Measurements from ENCODE around the gene WDFY4.
"Not testable (repeated sequence)": the region's sequence is repeated elsewhere in the genome, so short reads cannot be mapped to it uniquely, and the experiment has no call there.

Gene WDFY4, protein sequence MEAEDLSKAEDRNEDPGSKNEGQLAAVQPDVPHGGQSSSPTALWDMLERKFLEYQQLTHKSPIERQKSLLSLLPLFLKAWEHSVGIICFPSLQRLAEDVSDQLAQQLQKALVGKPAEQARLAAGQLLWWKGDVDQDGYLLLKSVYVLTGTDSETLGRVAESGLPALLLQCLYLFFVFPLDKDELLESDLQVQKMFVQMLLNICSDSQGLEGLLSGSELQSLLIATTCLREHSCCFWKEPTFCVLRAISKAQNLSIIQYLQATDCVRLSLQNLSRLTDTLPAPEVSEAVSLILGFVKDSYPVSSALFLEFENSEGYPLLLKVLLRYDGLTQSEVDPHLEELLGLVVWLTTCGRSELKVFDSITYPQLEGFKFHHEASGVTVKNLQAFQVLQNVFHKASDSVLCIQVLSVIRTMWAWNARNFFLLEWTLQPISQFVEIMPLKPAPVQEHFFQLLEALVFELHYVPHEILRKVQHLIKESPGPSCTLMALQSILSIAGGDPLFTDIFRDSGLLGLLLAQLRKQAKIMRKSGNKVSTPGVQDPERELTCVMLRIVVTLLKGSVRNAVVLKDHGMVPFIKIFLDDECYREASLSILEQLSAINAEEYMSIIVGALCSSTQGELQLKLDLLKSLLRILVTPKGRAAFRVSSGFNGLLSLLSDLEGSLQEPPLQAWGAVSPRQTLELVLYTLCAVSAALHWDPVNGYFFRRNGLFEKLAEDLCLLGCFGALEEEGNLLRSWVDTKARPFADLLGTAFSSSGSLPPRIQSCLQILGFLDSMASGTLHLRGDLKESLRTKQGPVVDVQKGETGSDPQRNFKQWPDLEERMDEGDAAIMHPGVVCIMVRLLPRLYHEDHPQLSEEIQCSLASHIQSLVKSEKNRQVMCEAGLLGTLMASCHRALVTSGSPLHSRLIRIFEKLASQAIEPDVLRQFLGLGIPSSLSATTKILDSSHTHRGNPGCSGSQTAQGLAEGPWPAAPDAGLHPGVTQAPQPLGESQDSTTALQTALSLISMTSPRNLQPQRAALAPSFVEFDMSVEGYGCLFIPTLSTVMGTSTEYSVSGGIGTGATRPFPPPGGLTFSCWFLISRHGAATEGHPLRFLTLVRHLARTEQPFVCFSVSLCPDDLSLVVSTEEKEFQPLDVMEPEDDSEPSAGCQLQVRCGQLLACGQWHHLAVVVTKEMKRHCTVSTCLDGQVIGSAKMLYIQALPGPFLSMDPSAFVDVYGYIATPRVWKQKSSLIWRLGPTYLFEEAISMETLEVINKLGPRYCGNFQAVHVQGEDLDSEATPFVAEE (N-terminal part only)

DNA sequence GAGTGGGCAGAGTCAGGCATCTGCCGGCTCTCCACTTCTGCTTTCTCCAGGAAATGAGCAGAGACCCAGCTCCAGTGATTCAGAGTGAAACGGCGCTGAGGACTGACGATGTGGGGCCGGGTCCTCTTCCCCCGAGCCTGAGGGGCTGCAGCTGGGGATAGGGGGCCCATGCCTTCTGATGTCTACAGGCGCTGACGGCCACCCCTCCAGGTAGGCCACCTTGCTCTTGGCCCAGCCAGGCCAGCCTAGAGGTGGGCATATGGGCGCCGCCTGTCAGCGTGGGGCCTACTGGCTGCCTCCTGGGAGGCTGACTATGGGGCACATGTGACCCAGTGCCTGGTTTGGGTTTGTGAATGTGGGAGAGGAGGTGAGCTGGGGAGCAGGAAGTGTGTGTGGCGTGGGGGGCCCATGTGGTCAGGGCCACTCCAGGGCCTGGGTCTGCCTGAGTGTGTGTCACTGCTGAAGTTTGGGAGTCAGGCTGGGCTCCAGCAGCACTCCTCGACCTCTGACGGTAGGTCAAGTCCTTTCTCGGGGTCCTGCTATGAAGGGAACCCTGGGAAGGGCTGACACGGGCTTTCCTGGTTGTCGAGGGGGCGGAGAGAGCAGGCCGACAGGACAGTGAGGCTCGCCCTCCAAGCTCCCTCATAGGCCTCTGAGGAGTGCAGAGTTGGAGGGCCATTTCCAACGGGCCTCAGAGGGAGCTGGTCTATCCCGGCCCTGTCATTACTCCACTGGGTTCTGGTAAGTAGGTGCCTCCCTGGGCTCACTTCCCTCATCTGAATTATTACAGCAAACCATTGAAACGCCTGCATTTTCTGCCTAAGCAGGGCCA lies at the start of gene WDFY4:
TSS of gene WDFY4 (plus strand) at position 82 of the 832 bp plus-strand sequence. CDS start 24,860 bp downstream, outside the sequence.
- no peak for DNase-seq (ENCODE audit: low read depth, low spot score)

DNA sequence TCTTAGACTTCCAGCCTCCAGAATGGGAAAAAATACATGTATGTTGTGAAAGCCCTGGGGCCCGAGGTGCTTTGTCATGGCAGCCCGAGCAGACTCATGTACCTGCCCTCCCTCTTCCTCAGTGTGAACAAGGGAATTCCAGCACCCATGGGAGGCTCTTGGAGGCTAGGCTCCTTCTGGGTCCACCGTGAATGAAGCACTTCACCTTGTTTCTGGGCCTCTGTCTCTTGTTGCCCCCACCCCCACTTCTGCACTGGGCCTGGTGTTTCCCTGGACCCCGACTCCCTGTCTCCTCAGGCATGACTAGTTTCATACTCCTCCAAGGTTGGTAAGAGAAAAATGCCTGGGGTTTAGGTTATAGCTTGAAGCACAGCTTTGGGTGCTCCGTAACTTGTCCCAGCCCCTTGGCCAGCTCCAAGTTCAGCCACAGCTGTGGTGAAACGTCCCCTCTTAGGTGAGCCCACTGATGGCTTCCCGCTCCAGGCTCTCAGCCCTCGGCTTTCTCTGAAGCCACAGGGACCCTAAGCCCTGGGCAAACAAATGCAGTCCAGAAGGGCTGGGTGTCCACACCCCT lies 49.6 kb upstream of the WDFY4 start:
- DNase-seq (ENCODE audit: low read depth, low spot score): no peak

DNA sequence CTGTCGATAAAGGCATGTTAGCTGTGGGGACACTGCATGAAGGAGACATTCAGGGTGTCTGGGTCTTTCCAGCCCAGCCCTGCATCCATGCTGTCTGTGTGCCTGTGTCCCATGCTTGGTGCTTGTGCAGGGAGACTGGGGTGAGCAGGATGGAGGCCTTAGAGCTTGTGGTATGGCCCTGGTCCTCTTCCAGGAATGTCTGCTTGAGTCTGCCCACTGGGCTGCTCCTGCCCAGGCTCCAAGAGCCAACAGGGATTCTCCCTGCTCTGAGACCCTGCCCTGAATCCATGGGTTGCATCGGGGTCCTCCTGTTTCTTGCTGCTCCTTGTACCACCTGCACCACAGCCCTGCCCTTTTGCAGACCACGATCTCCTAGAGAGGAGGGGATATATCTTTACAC lies 48.4 kb upstream of the WDFY4 start:
- no peak for DNase-seq (ENCODE audit: low read depth, low spot score)

DNA sequence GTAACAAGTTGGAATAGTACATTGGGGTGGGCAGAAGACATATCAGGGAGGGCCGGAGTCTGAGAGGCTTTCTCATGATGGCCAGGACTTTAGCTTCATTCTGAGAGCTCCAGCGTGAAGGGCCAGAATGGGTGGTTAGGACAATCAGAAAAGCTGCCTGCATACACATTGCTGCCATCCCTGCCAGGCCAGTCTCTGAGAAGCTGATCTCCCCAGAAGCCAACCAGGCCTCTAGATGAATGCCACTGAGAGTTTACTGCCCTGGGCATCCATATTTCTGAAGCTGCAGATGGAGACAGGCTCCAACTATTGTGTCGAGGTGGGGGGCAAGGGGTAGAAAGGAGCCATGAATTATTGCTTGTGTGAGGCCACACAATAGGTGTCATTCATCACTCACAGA lies 47.8 kb upstream of the WDFY4 start:
- DNase-seq (ENCODE audit: low read depth, low spot score): no peak

DNA sequence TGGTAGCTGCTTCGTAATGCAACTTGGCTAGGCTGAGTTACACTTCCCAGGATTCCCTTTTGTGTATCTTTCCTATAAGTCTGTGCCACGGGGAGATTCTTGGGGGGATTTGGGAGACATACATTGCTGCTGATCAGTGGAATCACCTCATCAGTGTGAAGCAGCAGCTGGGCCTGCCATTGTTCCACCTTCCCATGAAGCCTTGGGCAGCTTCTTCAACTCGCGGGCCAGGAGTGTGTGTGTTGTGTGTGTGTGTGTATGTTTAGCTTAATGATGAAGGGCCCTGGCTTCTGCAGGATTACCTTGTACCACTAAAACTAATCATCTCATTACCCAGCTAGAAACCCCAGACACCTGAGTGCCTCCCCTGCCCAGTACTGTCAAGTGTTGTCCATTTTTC lies 46.5 kb upstream of the WDFY4 start:
- DNase-seq (ENCODE audit: low read depth, low spot score): no peak

DNA sequence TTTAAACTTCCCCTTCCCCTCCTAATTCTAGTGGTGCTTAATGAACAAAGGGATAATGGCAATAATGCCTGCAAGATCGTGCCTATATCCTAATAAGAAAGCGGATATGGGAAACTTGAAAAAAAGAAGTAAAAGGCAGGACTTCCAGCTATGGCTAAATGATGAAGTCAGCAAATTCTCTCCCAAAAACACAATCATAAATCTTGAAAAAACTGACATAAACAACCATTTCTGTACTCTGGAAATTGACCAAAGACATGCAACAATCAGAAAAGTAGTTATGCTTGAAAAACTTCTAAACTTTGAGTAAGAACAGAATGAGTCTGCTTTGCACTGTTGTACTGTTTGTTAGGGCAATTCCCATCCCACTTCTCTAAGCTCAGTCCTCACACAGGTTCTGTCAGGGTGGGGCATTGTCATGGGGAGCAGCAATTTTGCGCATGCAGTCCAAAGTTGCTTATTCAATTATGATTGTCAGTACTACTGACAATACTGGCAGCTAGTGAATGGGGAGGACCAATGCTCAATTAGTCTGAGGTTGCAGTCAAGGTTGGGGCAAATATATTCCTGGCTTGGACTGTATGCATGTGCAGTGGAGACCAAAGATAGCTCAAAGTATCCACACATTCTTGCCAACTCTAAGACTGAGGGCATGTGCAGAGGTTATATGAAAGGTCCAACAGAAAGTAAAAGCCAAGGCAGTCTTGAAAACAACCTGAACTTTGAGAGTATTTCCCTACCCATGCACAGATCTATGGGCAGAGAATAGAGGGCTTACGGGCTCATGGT lies 45.7 kb upstream of the WDFY4 start:
- no peak for DNase-seq (ENCODE audit: low read depth, low spot score)

DNA sequence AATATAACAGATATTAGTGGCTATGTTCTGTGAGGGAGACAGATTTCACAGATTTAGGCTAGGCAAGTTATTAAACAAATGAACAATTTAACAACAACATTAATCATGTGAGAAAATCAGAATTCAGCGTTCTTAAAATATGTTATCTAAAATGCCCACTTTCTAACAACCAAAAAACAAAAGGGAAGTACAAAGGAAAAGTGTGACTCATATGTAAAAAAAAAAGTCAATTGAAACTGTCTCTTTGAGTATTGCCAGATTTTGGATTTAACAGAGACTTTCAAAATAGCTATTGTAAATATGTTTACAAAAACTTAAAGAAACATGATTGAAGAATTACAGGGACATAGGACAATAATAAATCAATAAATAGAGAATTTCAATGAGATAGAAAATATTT lies 45.0 kb upstream of the WDFY4 start:
- no peak for DNase-seq (ENCODE audit: low read depth, low spot score)

DNA sequence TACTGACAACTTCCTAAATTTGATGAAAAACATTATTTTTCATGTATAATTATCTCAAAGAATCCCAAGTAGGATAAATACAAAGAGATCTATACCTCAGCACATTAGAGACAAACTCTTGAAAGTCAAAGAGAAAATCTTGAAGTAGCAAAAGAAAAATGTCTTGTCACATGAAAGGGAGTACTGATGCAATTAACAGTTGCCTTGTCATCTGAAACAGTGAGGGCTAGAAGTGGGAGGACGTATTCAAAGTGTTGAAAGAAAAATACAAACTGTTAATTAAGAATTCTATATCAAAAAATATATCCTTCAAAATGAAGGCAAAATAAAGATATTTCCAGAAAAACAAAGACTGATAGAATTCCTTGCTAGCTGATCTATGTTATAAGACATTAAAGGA lies 44.3 kb upstream of the WDFY4 start:
- no peak for DNase-seq (ENCODE audit: low read depth, low spot score)

DNA sequence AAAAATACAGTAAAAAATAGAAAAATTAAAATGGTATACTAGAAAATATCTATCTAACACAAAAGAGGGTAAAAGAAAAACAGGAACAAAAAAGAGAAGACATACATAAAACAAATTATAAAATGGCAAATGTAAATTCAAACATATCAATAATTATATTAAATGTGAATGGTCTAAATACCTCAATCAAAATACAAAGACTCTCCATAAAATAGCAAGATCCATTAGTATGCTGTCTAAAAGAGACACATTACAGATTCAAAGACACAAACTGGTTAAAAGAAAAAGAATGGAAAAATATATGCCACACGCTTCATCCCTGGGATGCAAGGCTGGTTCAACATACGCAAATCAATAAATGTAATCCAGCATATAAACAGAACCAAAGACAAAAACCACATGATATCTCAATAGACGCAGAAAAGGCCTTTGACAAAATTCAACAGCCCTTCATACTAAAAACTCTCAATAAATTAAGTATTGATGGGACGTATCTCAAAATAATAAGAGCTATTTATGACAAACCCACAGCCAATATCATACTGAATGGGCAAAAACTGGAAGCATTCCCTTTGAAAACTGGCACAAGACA lies 43.5 kb upstream of the WDFY4 start:
- not testable (repeated sequence) for DNase-seq (ENCODE audit: low read depth, low spot score)

DNA sequence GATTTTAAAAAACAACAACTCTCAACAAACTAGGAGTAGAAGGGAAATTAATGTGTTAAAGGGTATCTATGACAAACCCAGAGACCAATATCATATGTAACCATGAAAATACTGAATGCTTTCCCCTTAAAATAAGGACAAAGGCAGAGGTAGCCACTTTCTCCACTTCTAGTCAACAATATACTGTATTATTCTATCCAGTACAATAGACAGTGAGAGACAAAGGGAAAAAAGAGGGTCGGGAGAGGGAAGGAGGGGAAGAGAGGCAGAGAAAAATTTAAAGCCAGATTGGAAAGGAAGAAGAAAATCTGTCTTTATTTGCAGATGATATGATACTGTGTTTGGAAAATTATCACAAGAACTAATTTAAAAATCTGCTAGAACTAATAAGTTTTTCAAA lies 39.1 kb upstream of the WDFY4 start:
- DNase-seq (ENCODE audit: low read depth, low spot score): no peak

DNA sequence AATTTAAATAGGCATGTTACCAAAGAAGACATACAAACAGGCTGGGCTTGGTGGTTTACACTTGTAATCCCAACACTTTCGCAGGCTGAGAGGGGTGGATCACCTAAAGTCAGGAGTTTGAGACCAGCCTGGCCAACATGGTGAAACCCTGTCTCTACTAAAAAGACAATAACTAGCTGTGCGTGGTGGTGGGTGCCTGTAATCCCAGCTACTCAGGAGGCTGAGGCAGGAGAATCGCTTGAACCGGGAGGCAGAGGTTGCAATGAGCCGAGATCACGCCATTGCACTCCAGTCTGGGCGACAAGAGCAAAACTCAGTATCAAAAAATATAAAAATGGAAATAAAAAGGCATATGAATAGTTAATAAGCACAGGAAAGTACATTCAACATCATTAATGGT lies 37.6 kb upstream of the WDFY4 start:
- not testable (repeated sequence) for DNase-seq (ENCODE audit: low read depth, low spot score)

DNA sequence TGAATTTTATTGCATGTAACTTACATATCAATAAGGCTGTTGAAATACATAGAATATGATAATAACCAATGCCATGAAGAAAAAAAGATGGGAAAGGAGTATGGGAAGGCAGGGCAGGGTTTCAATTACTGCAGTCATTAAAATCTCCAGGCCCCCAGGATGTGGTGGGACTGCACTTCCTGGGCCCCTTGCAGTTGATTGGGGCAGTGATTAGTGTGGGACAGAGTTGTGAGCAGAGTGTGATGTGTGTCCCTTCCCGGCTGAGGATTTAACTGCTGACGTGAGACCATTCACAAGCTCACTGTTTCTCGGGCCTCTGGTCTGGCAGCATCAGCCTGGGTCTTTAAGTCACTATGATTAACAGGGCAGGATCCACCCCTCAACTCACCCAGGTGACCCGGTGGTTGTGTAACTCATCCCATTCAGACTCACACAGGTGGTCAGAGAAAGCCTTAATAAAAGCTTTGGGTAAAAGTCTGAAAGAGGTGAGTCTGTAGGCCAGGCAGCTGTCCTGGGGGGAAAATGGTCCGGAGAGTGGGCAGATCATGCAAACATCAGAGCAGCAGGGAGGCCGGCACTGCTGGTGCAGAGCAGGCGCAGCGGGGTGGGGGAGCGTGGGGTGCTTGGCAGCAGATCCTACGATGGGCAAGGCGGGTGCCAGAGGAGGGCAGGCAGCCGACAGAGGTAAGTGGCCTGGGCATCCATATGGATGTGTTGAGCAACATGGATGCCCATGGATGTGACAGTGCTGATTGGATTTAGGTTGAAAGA lies 36.3 kb upstream of the WDFY4 start:
- no peak for DNase-seq (ENCODE audit: low read depth, low spot score)

DNA sequence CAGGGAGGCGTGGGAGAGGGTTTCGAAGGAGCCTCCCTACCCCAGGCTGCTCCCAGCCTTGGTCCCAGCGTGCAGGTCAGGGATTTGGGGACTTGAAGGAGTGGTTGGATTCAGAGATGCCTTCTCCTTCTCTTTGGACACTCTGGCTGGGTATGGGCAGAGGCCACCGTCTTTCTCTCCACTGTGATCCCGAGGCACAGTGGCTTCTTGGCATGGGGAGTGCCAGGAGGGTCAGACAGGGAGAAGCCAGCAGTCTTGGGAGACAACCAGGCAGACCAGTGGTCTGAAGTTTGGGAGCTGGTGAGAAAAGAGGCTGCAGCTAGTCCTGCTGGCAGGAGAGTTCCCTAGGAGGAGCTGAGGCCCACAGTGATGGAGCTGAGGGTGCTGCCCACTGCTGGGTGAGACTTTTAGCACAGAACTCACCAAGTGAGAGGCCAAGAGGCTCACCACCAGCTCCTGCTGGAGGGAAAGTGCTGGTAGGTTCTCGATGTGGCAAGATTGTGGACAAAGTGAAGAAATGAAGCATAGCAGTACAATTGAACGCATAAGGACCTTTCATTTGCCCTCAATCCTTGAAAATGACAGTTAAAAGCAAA lies 35.2 kb upstream of the WDFY4 start:
- DNase-seq (ENCODE audit: low read depth, low spot score): no peak

DNA sequence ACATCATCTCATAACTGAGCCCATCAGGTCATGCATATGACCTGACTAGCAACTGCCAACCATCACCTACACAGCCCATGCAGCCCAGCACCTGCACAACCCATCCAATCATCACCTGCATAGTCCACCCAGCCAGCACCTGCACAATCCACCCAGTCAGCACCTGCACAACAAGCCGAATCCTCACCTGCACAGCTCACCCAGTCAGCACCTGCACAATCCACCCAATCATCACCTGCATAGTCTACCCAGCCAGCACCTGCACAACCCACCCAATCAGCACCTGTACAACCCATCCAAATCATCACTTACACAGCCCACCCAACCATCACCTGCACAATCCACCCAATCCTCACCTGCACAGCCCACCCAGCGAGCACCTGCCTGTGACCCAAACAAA lies 33.4 kb upstream of the WDFY4 start:
- no peak for DNase-seq (ENCODE audit: low read depth, low spot score)

DNA sequence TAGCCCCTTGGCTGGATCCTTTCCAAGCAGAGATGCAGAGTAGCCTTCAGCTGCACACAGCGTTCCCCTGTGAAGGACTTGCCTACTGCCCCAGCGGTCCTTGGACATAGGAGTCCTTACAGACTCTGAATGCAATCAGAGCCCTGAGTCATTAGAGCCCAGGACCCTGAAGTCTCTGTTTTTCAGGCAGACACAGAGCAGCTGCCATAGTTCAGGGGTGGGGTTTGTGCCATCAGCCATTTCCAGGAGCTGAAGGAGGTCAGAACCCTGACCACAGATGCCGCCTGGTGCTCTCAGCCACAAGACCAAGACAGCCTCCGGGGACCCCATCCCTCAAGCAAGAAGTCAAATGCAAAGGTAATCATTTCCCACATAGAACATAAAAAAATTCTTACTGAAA lies 32.8 kb upstream of the WDFY4 start:
- no peak for DNase-seq (ENCODE audit: low read depth, low spot score)

DNA sequence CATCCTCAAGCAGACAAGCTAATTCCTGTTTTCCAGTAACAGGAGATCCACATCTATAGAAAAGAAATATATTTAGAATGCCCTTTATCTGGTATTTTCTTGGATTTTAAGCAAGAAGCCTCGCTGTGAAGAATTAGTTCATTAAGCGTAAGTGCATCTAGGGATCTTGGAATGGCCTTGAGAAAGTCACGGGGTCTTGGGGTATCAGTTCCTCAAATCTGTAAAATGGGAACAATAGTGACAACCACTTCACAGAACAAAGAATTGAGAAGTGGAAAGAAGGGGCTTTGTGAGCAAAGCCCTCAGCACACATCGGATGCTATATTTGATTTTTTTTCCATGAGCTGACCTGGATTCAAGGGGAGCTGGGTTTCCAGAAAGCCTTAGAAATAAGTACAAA lies 32.3 kb upstream of the WDFY4 start:
- no peak for DNase-seq (ENCODE audit: low read depth, low spot score)

DNA sequence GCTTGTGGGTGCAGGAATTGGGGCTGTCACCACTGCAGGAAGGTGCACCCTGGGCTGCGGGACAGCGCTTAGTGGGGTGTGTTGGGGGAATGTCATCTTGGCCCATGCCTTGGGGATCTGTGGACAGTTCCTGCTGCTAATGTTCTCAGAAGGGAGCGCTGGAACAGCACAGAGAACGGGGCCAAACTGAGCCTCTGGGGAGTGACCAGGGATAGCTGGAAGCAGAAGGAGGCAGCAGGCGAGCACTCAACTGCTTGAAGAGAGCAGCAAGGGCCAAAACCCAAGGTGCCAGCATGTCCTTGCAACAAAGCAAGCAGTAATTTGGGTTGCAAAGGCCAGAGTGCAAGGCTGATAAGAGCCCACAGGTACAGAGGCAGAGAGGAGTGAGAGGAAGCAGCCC lies 31.3 kb upstream of the WDFY4 start:
- no peak for DNase-seq (ENCODE audit: low read depth, low spot score)

DNA sequence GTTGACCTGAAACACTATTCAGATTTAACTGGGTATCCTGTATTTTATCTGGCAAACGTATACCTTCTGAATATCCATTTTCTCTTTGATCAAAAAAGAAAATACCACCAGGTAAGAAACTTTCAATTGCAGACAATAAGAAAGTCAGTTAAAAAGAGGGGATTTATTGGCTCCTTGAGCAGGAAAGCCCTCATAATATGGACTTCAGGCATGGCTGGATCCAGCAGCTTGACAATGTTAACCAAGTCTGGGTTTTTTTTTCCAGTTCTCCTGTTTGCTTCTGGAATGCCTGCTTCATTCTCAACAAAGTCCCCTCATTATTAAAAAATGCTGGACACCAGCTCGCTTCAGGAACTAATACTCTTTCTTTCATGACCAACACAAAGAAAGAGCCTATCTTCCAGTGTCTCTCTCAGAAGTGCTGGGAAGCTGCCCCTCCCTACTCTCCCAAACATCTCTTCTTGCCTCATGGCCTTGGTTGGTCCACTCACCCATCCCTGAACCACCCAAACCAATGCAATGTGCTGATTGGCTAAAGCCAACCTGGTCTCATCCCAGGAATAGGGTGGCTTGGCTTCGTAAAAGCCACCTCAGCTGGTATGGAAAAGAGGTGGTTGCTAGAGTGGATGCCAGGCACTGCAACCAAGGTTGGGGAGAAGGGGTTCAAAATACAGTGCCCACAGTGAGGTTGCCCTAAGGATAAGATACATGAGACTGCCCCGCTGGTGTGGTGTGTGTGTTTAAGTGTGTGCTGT lies 30.6 kb upstream of the WDFY4 start:
- DNase-seq (ENCODE audit: low read depth, low spot score): no peak
